K562 (cell line): ENCODE results near the gene FST. TPM values are rescaled to one million over a fixed set of nuclear protein-coding genes. Genes with fewer than 3 reads are reported as not detected.
A peak's percentile ranks its signal among the peaks of the same experiment; 100 is the strongest.

Experiments
- CBX8 ChIP-seq: fragments of 200-600 bp; sonication (generic); IDR thresholded peaks from 2 replicates; pipeline ENCODE4 v1.6.1; 2012; ENCODE audit warnings: borderline replicate concordance, mixed run types, low read depth, mild to moderate bottlenecking, moderate library complexity, mixed read lengths, low read length, control low read depth, inconsistent platforms; ENCODE audit not compliant: poor library complexity, severe bottlenecking; ENCODE audit errors: extremely low read depth
- MLX ChIP-seq, 2 experiments: fragments of 450-650 bp in 1 of 2; sonication (generic) in 1 of 2; formaldehyde crosslinking; conservative IDR thresholded peaks; 2 replicates each; pipeline versions ENCODE4 v1.4.0 to v1.8.1; 2020 to 2022; ENCODE audit warnings: mild to moderate bottlenecking in 1 of 2, missing genetic modification reagents in 1 of 2
- MTA2 ChIP-seq: fragments of 450-650 bp; IDR thresholded peaks from 2 replicates; pipeline ENCODE4 v1.6.1; 2016; ENCODE audit warnings: low read depth
- MYNN ChIP-seq, 2 experiments: sonication (generic); formaldehyde crosslinking in 1 of 2; IDR thresholded peaks; 2 replicates each; pipeline versions ENCODE4 v1.5.0 to v1.6.1; 2016 to 2020; ENCODE audit warnings: antibody characterized with exemption in 1 of 2, missing genetic modification reagents in 1 of 2
- TCF7 ChIP-seq: sonication (generic); IDR thresholded peaks from 2 replicates; pipeline ENCODE4 v1.6.1; 2016; ENCODE audit warnings: antibody characterized with exemption, borderline replicate concordance
- ZBED1 ChIP-seq: IDR thresholded peaks from 2 replicates; pipeline ENCODE4 v1.6.1; 2014
- ZFP36 ChIP-seq: fragments of 150-350 bp; IDR thresholded peaks from 2 replicates; pipeline ENCODE4 v1.6.1; 2018; ENCODE audit warnings: low read length, low read depth; ENCODE audit not compliant: partially characterized antibody
- ZNF143 ChIP-seq: sonication (generic); formaldehyde crosslinking; IDR thresholded peaks from 2 replicates; pipeline ENCODE4 v1.9.0; 2022; ENCODE audit warnings: mild to moderate bottlenecking, missing genetic modification reagents
- ZNF197 ChIP-seq: fragments of 200-800 bp; sonication (Bioruptor generic); IDR thresholded peaks from 2 replicates; pipeline ENCODE4 v1.6.1; 2016; ENCODE audit warnings: low read depth, missing genetic modification characterization, missing compliant biosample characterization
- polyA plus RNA-seq, 8 experiments: library from polyadenylated mRNA; depleted of rRNA in 4 of 8; stranded (reverse) in 5 of 8; unstranded in 3 of 8; fragments of >200 nt; fragmentation: Nextera tagmentation in 2 of 8; fragmentation: Illumina TruSeq in 1 of 8; extraction: Ambion mirVana in 2 of 8; extraction: Trizol in 1 of 8; gene quantifications; 2 replicates each; pipeline versions ENCODE4 v1.2.1 to v1.2.3, GENCODE V29; 2011 to 2014; ENCODE audit warnings: inconsistent platforms in 1 of 8, missing spikeins in 1 of 8
- total RNA-seq, 7 experiments: library from RNA; depleted of rRNA in 6 of 7; stranded (reverse); fragments of >200 nt in 6 of 7; fragmentation: Illumina TruSeq in 2 of 7; extraction: Trizol in 2 of 7; gene quantifications; 2 replicates each; pipeline versions ENCODE4 v1.2.1 to v1.2.3, GENCODE V29; 2011 to 2021; ENCODE audit warnings: low replicate concordance in 1 of 7
- TF ChIP-seq, protein P1 (sequence below): sonication (generic); formaldehyde crosslinking; IDR thresholded peaks from 2 replicates; pipeline ENCODE4 v1.8.0; 2022; ENCODE audit warnings: missing genetic modification reagents, mild to moderate bottlenecking, borderline replicate concordance
- TF ChIP-seq, protein P2 (sequence below): fragments of 200-800 bp; sonication (Bioruptor generic); IDR thresholded peaks from 2 replicates; pipeline ENCODE4 v1.6.1; 2016; ENCODE audit warnings: missing genetic modification characterization, missing compliant biosample characterization
- TF ChIP-seq, protein P3 (sequence below): sonication (generic); formaldehyde crosslinking; IDR thresholded peaks from 2 replicates; pipeline ENCODE4 v1.5.0; 2020; ENCODE audit warnings: missing genetic modification reagents

The FST gene
- total and polyA plus RNA-seq, 9 of the 15 experiments (the other 6 are each of a cell fraction or from before 2014, with no cell fraction given): 0.03 to 0.27 TPM; not detected in 7

DNA sequence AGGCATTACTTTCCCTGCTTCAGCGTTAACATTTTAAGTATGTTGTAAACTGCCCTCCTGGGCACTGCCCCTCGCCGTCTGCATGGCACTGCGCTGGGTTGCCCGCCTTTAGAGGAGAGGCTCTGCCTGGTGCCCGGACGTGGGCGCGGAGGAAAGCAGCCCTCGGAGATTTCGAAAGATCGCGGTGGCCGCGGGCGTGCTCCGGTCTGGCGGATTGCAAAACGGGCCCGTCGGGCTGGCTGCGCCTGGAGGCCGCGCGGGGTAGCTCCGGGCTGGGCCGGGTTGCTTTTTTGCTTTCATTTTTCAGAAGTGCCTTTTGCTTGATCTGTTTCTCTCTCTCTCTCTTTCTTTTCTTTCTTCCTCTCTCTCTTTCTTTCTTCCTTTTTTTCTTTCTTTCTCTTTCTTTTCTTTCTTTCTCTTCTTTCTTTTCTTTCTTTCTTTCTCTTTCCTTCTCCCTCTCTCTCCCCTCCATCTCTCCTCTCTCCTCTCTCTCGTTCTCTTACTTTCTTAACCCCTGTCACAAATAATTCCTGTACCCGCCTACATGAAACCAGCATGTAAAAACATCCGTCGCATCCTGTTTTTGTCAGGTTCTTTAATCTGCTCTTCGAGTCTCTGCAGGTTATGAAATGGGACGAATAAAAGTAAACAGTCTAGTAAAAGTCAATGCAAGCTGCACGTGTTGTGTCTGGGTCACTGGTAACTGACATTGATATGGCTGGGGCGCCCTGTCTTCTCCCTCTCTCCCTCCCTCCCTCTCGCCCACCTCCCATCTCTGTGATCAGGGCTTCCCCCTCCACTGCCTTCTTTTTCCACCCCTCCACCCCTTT, 1.7 kb downstream of the FST start (continued):
- TF ChIP-seq ZNF197 (no peak), MYNN (IDR thresholded peaks at IDR 0.05) (no peak), MYNN (CRISPR knock-in tag; IDR thresholded peaks at IDR 0.05) (no peak), ZFP36 (no peak), CBX8 (peak; percentile 65), ZBED1 (no peak), ZNF143 (CRISPR knock-in tag) (no peak), MTA2 (no peak), MLX (CRISPR knock-in tag; conservative IDR thresholded peaks at IDR 0.05) (no peak), TCF7 (no peak)
- TF ChIP-seq, protein P1, sequence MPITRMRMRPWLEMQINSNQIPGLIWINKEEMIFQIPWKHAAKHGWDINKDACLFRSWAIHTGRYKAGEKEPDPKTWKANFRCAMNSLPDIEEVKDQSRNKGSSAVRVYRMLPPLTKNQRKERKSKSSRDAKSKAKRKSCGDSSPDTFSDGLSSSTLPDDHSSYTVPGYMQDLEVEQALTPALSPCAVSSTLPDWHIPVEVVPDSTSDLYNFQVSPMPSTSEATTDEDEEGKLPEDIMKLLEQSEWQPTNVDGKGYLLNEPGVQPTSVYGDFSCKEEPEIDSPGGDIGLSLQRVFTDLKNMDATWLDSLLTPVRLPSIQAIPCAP (CRISPR knock-in tag): no peak
- TF ChIP-seq, protein P2, sequence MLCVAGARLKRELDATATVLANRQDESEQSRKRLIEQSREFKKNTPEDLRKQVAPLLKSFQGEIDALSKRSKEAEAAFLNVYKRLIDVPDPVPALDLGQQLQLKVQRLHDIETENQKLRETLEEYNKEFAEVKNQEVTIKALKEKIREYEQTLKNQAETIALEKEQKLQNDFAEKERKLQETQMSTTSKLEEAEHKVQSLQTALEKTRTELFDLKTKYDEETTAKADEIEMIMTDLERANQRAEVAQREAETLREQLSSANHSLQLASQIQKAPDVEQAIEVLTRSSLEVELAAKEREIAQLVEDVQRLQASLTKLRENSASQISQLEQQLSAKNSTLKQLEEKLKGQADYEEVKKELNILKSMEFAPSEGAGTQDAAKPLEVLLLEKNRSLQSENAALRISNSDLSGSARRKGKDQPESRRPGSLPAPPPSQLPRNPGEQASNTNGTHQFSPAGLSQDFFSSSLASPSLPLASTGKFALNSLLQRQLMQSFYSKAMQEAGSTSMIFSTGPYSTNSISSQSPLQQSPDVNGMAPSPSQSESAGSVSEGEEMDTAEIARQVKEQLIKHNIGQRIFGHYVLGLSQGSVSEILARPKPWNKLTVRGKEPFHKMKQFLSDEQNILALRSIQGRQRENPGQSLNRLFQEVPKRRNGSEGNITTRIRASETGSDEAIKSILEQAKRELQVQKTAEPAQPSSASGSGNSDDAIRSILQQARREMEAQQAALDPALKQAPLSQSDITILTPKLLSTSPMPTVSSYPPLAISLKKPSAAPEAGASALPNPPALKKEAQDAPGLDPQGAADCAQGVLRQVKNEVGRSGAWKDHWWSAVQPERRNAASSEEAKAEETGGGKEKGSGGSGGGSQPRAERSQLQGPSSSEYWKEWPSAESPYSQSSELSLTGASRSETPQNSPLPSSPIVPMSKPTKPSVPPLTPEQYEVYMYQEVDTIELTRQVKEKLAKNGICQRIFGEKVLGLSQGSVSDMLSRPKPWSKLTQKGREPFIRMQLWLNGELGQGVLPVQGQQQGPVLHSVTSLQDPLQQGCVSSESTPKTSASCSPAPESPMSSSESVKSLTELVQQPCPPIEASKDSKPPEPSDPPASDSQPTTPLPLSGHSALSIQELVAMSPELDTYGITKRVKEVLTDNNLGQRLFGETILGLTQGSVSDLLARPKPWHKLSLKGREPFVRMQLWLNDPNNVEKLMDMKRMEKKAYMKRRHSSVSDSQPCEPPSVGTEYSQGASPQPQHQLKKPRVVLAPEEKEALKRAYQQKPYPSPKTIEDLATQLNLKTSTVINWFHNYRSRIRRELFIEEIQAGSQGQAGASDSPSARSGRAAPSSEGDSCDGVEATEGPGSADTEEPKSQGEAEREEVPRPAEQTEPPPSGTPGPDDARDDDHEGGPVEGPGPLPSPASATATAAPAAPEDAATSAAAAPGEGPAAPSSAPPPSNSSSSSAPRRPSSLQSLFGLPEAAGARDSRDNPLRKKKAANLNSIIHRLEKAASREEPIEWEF: no peak
- TF ChIP-seq, protein P3, sequence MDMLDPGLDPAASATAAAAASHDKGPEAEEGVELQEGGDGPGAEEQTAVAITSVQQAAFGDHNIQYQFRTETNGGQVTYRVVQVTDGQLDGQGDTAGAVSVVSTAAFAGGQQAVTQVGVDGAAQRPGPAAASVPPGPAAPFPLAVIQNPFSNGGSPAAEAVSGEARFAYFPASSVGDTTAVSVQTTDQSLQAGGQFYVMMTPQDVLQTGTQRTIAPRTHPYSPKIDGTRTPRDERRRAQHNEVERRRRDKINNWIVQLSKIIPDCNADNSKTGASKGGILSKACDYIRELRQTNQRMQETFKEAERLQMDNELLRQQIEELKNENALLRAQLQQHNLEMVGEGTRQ (CRISPR knock-in tag): no peak
